ENCODE results near the gene G3BP2. TPM values are rescaled to one million over a fixed set of nuclear protein-coding genes. Genes with fewer than 3 reads are reported as not detected.

G3BP2 gene
- total and polyA plus RNA-seq, 2 of the 8 experiments (the other 6 are each of a cell fraction or from before 2014, with no cell fraction given): 83.7 to 378 TPM

GRCh38 chr4:75683482-75684155 lies 10.4 kb upstream of the G3BP2 start:
- no peak overlapping the region for H3K18ac ChIP-seq (ENCODE audit: extremely low read depth, low read length)
- H2BK120ac ChIP-seq (replicated peaks; ENCODE audit: low read depth, low read length): no peak overlapping the region
- no peak overlapping the region for H3K23ac ChIP-seq (ENCODE audit: insufficient read length)
- no peak for DNase-seq (ENCODE audit: low read depth in 1 of 2, low spot score in 2 of 2)
- no peak for FAIRE-seq
- no peak overlapping the region for H3K27ac ChIP-seq (ENCODE audit: low read depth, low read length)
- no peaks in the 10 kb centered on the region for H3K23me2 ChIP-seq (ENCODE audit: low read depth, low read length)
- H3K79me2 ChIP-seq (ENCODE audit: control insufficient read depth in 1 of 2, insufficient read depth in 2 of 2, low read length in 2 of 2): peaks cover 0 to 34% of the 10 kb centered on the region in 2 experiments; a peak in 3 of 4 replicates
- no peak overlapping the region for H4K8ac ChIP-seq (ENCODE audit: extremely low read depth, insufficient read depth, low read length)
- H2BK20ac ChIP-seq (ENCODE audit: low read length): no peak overlapping the region
- ChIA-PET CTCF (ENCODE audit: partially characterized antibody) (interaction anchor here (1.0 to 2.6 kb wide), 5 partner anchors 9 to 35 kb away, joined by 3 to 12 read pairs (median 6); partner anchors contain the start of gene G3BP2), POLR2A (ENCODE audit: partially characterized antibody) (interaction anchor here (0.7 to 2.7 kb wide), 8 partner anchors 10 to 64 kb away, joined by 3 to 7 read pairs (median 4); partner anchors contain the start of gene G3BP2)
- no peaks in the 10 kb centered on the region; the same call in 1 of the 2 replicates for H3K79me1 ChIP-seq (ENCODE audit: low read depth, low read length)
- no peaks in the 10 kb centered on the region for H3K4me1 ChIP-seq (replicated peaks in 1 of 4; ENCODE audit: control insufficient read depth in 3 of 4, insufficient read depth in 4 of 4, low read length in 3 of 4)
- no peak overlapping the region for H3K14ac ChIP-seq (ENCODE audit: insufficient read length)
- H3K36me3 ChIP-seq (ENCODE audit: control insufficient read depth in 2 of 4, insufficient read depth in 4 of 4, low read length in 3 of 4): peaks cover 0 to 18% (median 6%) of the 10 kb centered on the region in 4 experiments; a peak in 3 of 8 replicates
- no peak overlapping the region for H4K5ac ChIP-seq (ENCODE audit: insufficient read length, low read depth, low read length)
- no peak overlapping the region for H2AK5ac ChIP-seq (ENCODE audit: low read depth, low read length)
- no peak overlapping the region for H3K4me3 ChIP-seq (ENCODE audit: extremely low read depth in 1 of 4, insufficient read depth in 2 of 4, low read depth in 3 of 4, low read length in 4 of 4)
- no peak overlapping the region for H3K9ac ChIP-seq (replicated peaks in 1 of 4; ENCODE audit: extremely low read depth in 1 of 4, low read depth in 3 of 4, low read length in 3 of 4)
- no peak overlapping the region for H2BK12ac ChIP-seq (ENCODE audit: low read depth, low read length)
- no peak overlapping the region for H3K56ac ChIP-seq (replicated peaks; ENCODE audit: insufficient read length, low read depth, low read length)
- no peak overlapping the region for H2BK5ac ChIP-seq (ENCODE audit: low read depth, low read length)
- no peak overlapping the region for H2AFZ ChIP-seq (ENCODE audit: low read length)
- no peaks in the 10 kb centered on the region for H3K27me3 ChIP-seq (replicated peaks in 1 of 4; ENCODE audit: control insufficient read depth in 3 of 4, extremely low read depth in 1 of 4, insufficient read depth in 3 of 4, low read length in 3 of 4)
- peaks cover 0 to 6% of the 10 kb centered on the region in 2 experiments; a peak in 1 of 4 replicates for H3K9me3 ChIP-seq (ENCODE audit: insufficient read depth in 2 of 2, low read depth in 1 of 2, low read length in 1 of 2)
- no peak overlapping the region for H3K4ac ChIP-seq (replicated peaks; ENCODE audit: insufficient read length, low read depth, low read length)
- no peak overlapping the region for H4K91ac ChIP-seq (replicated peaks; ENCODE audit: insufficient read length, low read length)
- H3K4me2 ChIP-seq (ENCODE audit: insufficient read depth in 1 of 2, low read depth in 2 of 2, low read length in 2 of 2): no peak overlapping the region
- no peak overlapping the region for H2BK15ac ChIP-seq (ENCODE audit: low read length)
- WGBS, 2 experiments (ENCODE audit: extremely low coverage in 1 of 2, insufficient coverage in 1 of 2, insufficient read length in 1 of 2, insufficient replicate concordance in 2 of 2, low coverage in 1 of 2, low lambda C conversion rate in 2 of 2, missing lambda C conversion rate in 1 of 2): 94% methylated on average over 6 of the region's 6 CpGs; no CpG with 5 or more reads in 1 of the 2 experiments
- no peaks in the 10 kb centered on the region for H4K20me1 ChIP-seq (replicated peaks in 1 of 2; ENCODE audit: control insufficient read depth in 1 of 2, insufficient read depth in 2 of 2, low read length in 2 of 2)
- TF ChIP-seq BACH1 (IDR thresholded peaks at IDR 0.05; ENCODE audit: low read length) (no peak), CTBP2 (IDR thresholded peaks at IDR 0.05; ENCODE audit: borderline replicate concordance, insufficient read depth, insufficient read length, low read length) (no peak), KDM5A (IDR thresholded peaks at IDR 0.05; ENCODE audit: low read length) (no peak), RXRA (IDR thresholded peaks at IDR 0.05; ENCODE audit: insufficient read depth, low read depth, low read length) (no peak), CBX8 (IDR thresholded peaks at IDR 0.05; ENCODE audit: borderline replicate concordance, low read depth, low read length) (no peak), EP300 (IDR thresholded peaks at IDR 0.05; ENCODE audit: borderline replicate concordance in 1 of 2, low read depth in 2 of 2, low read length in 2 of 2) (no peak), KDM1A (IDR thresholded peaks at IDR 0.05; ENCODE audit: borderline replicate concordance, low read length) (no peak), POLR2AphosphoS5 (IDR thresholded peaks at IDR 0.05; ENCODE audit: low read depth, low read length) (no peak), RNF2 (IDR thresholded peaks at IDR 0.05; ENCODE audit: borderline replicate concordance, low read depth, low read length, missing control alignments, poor library complexity, severe bottlenecking) (no peak)
- TF ChIP-seq, protein P1, sequence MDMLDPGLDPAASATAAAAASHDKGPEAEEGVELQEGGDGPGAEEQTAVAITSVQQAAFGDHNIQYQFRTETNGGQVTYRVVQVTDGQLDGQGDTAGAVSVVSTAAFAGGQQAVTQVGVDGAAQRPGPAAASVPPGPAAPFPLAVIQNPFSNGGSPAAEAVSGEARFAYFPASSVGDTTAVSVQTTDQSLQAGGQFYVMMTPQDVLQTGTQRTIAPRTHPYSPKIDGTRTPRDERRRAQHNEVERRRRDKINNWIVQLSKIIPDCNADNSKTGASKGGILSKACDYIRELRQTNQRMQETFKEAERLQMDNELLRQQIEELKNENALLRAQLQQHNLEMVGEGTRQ (IDR thresholded peaks at IDR 0.05; ENCODE audit: low read length): no peak
